WTC11 (cell line): ENCODE data around the gene PCBP3. TPM values are rescaled to one million over a fixed set of nuclear protein-coding genes. Genes with fewer than 3 reads are reported as not detected.

ENCODE experiments used
- ATAC-seq: fragments of 200-7000 bp; cut with Tn5 transposase; 2 replicates; pipeline ENCODE4 v1.10.0; 2021; ENCODE audit warnings: mild to moderate bottlenecking, moderate library complexity
- CTCF ChIA-PET: fragments of 300-600 bp; sonication (Branson Sonifier 250); formaldehyde crosslinking; loops from one replicate; lab custom pipeline; 2021; ENCODE audit warnings: antibody characterized with exemption; lab: Charles Lee
- POLR2A ChIA-PET: fragments of 350-600 bp; sonication (Branson Sonifier 250); formaldehyde crosslinking; loops from one replicate; lab custom pipeline; 2021; ENCODE audit warnings: antibody characterized with exemption; lab: Charles Lee
- DNase-seq: peaks from one replicate; pipeline ENCODE4 v3.0.0; 2021; ENCODE audit warnings: low spot score
- H3K27ac Mint-ChIP-seq: 2 replicates; pipeline ENCODE4 v1.8.0; 2021; ENCODE audit warnings: mixed read lengths
- H3K27me3 Mint-ChIP-seq: 2 replicates; pipeline ENCODE4 v1.8.0; 2021; ENCODE audit warnings: low read depth, mild to moderate bottlenecking, moderate library complexity, mixed read lengths
- H3K36me3 Mint-ChIP-seq: 2 replicates; pipeline ENCODE4 v1.8.0; 2021; ENCODE audit warnings: mixed read lengths
- H3K4me1 Mint-ChIP-seq: 2 replicates; pipeline ENCODE4 v1.8.0; 2022; ENCODE audit warnings: mixed read lengths
- H3K4me3 Mint-ChIP-seq: 2 replicates; pipeline ENCODE4 v1.8.0; 2021; ENCODE audit warnings: mild to moderate bottlenecking, moderate library complexity, mixed read lengths
- H3K9me3 Mint-ChIP-seq: 2 replicates; pipeline ENCODE4 v1.8.0; 2021; ENCODE audit warnings: mixed read lengths
- EMX1 ChIP-seq: fragments of 250-450 bp; sonication (Bioruptor Pico); IDR thresholded peaks from 2 replicates; pipeline ENCODE4 v1.8.0; 2021; ENCODE audit warnings: mild to moderate bottlenecking
- GABPB1 ChIP-seq: sonication (generic); formaldehyde crosslinking; IDR thresholded peaks from 2 replicates; pipeline ENCODE4 v1.8.1; 2023; ENCODE audit warnings: mild to moderate bottlenecking, missing genetic modification reagents
- GRHL2 ChIP-seq: fragments of 250-450 bp; sonication (Bioruptor Pico); IDR thresholded peaks from 2 replicates; pipeline ENCODE4 v1.8.0; 2022; ENCODE audit warnings: mild to moderate bottlenecking, moderate library complexity; ENCODE audit not compliant: insufficient replicate concordance, severe bottlenecking
- GTF2I ChIP-seq: fragments of 250-450 bp; sonication (Bioruptor Pico); conservative IDR thresholded peaks from 2 replicates; pipeline ENCODE4 v1.4.0; 2021; ENCODE audit warnings: mild to moderate bottlenecking
- IRF2 ChIP-seq: sonication (generic); formaldehyde crosslinking; IDR thresholded peaks from 2 replicates; pipeline ENCODE4 v1.8.0; 2022; ENCODE audit warnings: low read depth, missing genetic modification reagents, borderline replicate concordance
- NFE2L1 ChIP-seq: sonication (generic); formaldehyde crosslinking; IDR thresholded peaks from 2 replicates; pipeline ENCODE4 v1.8.1; 2023; ENCODE audit warnings: missing genetic modification reagents
- SMAD3 ChIP-seq: sonication (generic); formaldehyde crosslinking; IDR thresholded peaks from 2 replicates; pipeline ENCODE4 v1.8.0; 2022; ENCODE audit warnings: missing genetic modification reagents, mild to moderate bottlenecking, borderline replicate concordance
- TP53 ChIP-seq: sonication (generic); formaldehyde crosslinking; IDR thresholded peaks from 2 replicates; pipeline ENCODE4 v1.8.1; 2023; ENCODE audit warnings: mild to moderate bottlenecking, missing genetic modification reagents
- ZBTB21 ChIP-seq: sonication (generic); formaldehyde crosslinking; IDR thresholded peaks from 2 replicates; pipeline ENCODE4 v1.8.1; 2023; ENCODE audit warnings: mild to moderate bottlenecking, missing genetic modification reagents, borderline replicate concordance
- ZNF263 ChIP-seq: sonication (generic); formaldehyde crosslinking; IDR thresholded peaks from 2 replicates; pipeline ENCODE4 v1.8.1; 2022; ENCODE audit warnings: low read depth, mild to moderate bottlenecking, moderate library complexity, missing genetic modification reagents
- ZNF396 ChIP-seq: fragments of 250-450 bp; sonication (Bioruptor Pico); IDR thresholded peaks from 2 replicates; pipeline ENCODE4 v1.8.0; 2021; ENCODE audit warnings: mild to moderate bottlenecking, moderate library complexity, borderline replicate concordance
- total RNA-seq: library from RNA; stranded (reverse); gene quantifications from 3 replicates; pipeline ENCODE4 v1.2.3, GENCODE V29; 2021
- TF ChIP-seq, protein P1 (sequence below): sonication (generic); formaldehyde crosslinking; IDR thresholded peaks from 2 replicates; pipeline ENCODE4 v1.8.1; 2023; ENCODE audit warnings: mild to moderate bottlenecking, missing genetic modification reagents, borderline replicate concordance
- TF ChIP-seq, protein P2 (sequence below): sonication (generic); formaldehyde crosslinking; IDR thresholded peaks from 2 replicates; pipeline ENCODE4 v1.8.0; 2022; ENCODE audit warnings: mild to moderate bottlenecking, missing genetic modification reagents
- TF ChIP-seq, protein P3 (sequence below): sonication (generic); formaldehyde crosslinking; IDR thresholded peaks from 2 replicates; pipeline ENCODE4 v1.8.0; 2022; ENCODE audit warnings: missing genetic modification reagents
- TF ChIP-seq, protein P4 (sequence below): sonication (generic); formaldehyde crosslinking; IDR thresholded peaks from 2 replicates; pipeline ENCODE4 v1.8.1; 2022; ENCODE audit warnings: mild to moderate bottlenecking, missing genetic modification reagents, moderate library complexity, borderline replicate concordance
- TF ChIP-seq, protein P5 (sequence below): sonication (generic); formaldehyde crosslinking; IDR thresholded peaks from 2 replicates; pipeline ENCODE4 v1.8.1; 2022; ENCODE audit warnings: low read depth, mild to moderate bottlenecking, moderate library complexity, missing genetic modification reagents, borderline replicate concordance
- TF ChIP-seq, protein P6 (sequence below): sonication (generic); formaldehyde crosslinking; conservative IDR thresholded peaks from 2 replicates; pipeline ENCODE4 v1.8.1; 2023; ENCODE audit warnings: mild to moderate bottlenecking, low read depth, missing genetic modification reagents, moderate library complexity
- TF ChIP-seq, protein P7 (sequence below): sonication (generic); formaldehyde crosslinking; IDR thresholded peaks from 2 replicates; pipeline ENCODE4 v1.8.1; 2023; ENCODE audit warnings: mild to moderate bottlenecking, missing genetic modification reagents

The PCBP3 gene
- total RNA-seq, 1 experiment from 2014 or later, result 8.5 TPM

DNA sequence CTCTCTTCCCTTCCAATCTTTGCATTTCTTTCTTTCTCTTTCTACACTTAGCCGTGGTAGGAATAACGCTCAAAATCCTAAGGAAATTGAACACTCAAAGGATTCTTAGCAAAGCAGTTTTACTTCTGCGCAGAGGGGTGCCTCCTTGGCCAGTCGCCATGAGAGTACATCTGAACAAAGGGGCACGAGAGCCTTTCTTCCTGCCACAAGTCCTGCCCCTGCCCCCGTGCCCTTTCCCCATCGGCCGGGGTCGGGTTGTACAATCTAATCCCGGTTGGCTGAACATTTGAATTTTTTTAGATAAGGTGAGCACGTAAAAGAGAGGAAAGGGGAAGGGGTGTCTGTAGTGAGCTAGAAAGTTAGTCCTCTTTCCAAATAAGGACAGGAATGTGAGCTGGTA is 309.4 kb downstream of the PCBP3 start:
- H3K36me3 Mint-ChIP-seq, result 0 out of 2 replicates have a peak, but pooled peaks cover 3% of the 10 kb centered on the region
- DNase-seq (no peak), ATAC-seq (no peak)
- peaks cover 30% of the 10 kb centered on the region for H3K9me3 Mint-ChIP-seq
- CTCF ChIA-PET, result interaction anchor here (2.0 kb wide), 1 partner anchor 31 kb away, joined by 13 read pairs; no protein-coding TSS in a partner anchor
- H3K27ac Mint-ChIP-seq, result no peak overlapping the region
- no peak overlapping the region for H3K4me3 Mint-ChIP-seq
- peaks cover 14% of the 10 kb centered on the region for H3K4me1 Mint-ChIP-seq
- TF ChIP-seq, protein P1, sequence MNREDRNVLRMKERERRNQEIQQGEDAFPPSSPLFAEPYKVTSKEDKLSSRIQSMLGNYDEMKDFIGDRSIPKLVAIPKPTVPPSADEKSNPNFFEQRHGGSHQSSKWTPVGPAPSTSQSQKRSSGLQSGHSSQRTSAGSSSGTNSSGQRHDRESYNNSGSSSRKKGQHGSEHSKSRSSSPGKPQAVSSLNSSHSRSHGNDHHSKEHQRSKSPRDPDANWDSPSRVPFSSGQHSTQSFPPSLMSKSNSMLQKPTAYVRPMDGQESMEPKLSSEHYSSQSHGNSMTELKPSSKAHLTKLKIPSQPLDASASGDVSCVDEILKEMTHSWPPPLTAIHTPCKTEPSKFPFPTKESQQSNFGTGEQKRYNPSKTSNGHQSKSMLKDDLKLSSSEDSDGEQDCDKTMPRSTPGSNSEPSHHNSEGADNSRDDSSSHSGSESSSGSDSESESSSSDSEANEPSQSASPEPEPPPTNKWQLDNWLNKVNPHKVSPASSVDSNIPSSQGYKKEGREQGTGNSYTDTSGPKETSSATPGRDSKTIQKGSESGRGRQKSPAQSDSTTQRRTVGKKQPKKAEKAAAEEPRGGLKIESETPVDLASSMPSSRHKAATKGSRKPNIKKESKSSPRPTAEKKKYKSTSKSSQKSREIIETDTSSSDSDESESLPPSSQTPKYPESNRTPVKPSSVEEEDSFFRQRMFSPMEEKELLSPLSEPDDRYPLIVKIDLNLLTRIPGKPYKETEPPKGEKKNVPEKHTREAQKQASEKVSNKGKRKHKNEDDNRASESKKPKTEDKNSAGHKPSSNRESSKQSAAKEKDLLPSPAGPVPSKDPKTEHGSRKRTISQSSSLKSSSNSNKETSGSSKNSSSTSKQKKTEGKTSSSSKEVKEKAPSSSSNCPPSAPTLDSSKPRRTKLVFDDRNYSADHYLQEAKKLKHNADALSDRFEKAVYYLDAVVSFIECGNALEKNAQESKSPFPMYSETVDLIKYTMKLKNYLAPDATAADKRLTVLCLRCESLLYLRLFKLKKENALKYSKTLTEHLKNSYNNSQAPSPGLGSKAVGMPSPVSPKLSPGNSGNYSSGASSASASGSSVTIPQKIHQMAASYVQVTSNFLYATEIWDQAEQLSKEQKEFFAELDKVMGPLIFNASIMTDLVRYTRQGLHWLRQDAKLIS, result no peak
- TF ChIP-seq TP53 (CRISPR knock-in tag), result no peak
- no peak for TF ChIP-seq ZBTB21 (CRISPR knock-in tag)
- TF ChIP-seq, protein P2, sequence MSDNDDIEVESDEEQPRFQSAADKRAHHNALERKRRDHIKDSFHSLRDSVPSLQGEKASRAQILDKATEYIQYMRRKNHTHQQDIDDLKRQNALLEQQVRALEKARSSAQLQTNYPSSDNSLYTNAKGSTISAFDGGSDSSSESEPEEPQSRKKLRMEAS (CRISPR knock-in tag), result no peak
- no peak for TF ChIP-seq GTF2I (CRISPR knock-in tag)
- no peak for TF ChIP-seq EMX1 (CRISPR knock-in tag)
- no peak for TF ChIP-seq IRF2 (CRISPR knock-in tag)
- TF ChIP-seq, protein P3, sequence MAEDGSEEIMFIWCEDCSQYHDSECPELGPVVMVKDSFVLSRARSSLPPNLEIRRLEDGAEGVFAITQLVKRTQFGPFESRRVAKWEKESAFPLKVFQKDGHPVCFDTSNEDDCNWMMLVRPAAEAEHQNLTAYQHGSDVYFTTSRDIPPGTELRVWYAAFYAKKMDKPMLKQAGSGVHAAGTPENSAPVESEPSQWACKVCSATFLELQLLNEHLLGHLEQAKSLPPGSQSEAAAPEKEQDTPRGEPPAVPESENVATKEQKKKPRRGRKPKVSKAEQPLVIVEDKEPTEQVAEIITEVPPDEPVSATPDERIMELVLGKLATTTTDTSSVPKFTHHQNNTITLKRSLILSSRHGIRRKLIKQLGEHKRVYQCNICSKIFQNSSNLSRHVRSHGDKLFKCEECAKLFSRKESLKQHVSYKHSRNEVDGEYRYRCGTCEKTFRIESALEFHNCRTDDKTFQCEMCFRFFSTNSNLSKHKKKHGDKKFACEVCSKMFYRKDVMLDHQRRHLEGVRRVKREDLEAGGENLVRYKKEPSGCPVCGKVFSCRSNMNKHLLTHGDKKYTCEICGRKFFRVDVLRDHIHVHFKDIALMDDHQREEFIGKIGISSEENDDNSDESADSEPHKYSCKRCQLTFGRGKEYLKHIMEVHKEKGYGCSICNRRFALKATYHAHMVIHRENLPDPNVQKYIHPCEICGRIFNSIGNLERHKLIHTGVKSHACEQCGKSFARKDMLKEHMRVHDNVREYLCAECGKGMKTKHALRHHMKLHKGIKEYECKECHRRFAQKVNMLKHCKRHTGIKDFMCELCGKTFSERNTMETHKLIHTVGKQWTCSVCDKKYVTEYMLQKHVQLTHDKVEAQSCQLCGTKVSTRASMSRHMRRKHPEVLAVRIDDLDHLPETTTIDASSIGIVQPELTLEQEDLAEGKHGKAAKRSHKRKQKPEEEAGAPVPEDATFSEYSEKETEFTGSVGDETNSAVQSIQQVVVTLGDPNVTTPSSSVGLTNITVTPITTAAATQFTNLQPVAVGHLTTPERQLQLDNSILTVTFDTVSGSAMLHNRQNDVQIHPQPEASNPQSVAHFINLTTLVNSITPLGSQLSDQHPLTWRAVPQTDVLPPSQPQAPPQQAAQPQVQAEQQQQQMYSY (CRISPR knock-in tag), result no peak
- TF ChIP-seq, protein P4, sequence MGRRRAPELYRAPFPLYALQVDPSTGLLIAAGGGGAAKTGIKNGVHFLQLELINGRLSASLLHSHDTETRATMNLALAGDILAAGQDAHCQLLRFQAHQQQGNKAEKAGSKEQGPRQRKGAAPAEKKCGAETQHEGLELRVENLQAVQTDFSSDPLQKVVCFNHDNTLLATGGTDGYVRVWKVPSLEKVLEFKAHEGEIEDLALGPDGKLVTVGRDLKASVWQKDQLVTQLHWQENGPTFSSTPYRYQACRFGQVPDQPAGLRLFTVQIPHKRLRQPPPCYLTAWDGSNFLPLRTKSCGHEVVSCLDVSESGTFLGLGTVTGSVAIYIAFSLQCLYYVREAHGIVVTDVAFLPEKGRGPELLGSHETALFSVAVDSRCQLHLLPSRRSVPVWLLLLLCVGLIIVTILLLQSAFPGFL (CRISPR knock-in tag), result no peak
- TF ChIP-seq, protein P5, sequence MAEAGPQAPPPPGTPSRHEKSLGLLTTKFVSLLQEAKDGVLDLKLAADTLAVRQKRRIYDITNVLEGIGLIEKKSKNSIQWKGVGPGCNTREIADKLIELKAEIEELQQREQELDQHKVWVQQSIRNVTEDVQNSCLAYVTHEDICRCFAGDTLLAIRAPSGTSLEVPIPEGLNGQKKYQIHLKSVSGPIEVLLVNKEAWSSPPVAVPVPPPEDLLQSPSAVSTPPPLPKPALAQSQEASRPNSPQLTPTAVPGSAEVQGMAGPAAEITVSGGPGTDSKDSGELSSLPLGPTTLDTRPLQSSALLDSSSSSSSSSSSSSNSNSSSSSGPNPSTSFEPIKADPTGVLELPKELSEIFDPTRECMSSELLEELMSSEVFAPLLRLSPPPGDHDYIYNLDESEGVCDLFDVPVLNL, result no peak
- no peak for TF ChIP-seq SMAD3 (CRISPR knock-in tag)
- TF ChIP-seq, protein P6, sequence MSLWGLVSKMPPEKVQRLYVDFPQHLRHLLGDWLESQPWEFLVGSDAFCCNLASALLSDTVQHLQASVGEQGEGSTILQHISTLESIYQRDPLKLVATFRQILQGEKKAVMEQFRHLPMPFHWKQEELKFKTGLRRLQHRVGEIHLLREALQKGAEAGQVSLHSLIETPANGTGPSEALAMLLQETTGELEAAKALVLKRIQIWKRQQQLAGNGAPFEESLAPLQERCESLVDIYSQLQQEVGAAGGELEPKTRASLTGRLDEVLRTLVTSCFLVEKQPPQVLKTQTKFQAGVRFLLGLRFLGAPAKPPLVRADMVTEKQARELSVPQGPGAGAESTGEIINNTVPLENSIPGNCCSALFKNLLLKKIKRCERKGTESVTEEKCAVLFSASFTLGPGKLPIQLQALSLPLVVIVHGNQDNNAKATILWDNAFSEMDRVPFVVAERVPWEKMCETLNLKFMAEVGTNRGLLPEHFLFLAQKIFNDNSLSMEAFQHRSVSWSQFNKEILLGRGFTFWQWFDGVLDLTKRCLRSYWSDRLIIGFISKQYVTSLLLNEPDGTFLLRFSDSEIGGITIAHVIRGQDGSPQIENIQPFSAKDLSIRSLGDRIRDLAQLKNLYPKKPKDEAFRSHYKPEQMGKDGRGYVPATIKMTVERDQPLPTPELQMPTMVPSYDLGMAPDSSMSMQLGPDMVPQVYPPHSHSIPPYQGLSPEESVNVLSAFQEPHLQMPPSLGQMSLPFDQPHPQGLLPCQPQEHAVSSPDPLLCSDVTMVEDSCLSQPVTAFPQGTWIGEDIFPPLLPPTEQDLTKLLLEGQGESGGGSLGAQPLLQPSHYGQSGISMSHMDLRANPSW (CRISPR knock-in tag), result no peak
- TF ChIP-seq GRHL2 (CRISPR knock-in tag), result no peak
- no peak for TF ChIP-seq NFE2L1 (CRISPR knock-in tag)
- TF ChIP-seq ZNF263 (CRISPR knock-in tag), result no peak
- TF ChIP-seq, protein P7, sequence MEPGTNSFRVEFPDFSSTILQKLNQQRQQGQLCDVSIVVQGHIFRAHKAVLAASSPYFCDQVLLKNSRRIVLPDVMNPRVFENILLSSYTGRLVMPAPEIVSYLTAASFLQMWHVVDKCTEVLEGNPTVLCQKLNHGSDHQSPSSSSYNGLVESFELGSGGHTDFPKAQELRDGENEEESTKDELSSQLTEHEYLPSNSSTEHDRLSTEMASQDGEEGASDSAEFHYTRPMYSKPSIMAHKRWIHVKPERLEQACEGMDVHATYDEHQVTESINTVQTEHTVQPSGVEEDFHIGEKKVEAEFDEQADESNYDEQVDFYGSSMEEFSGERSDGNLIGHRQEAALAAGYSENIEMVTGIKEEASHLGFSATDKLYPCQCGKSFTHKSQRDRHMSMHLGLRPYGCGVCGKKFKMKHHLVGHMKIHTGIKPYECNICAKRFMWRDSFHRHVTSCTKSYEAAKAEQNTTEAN (CRISPR knock-in tag), result no peak
- no peak for TF ChIP-seq ZNF396 (CRISPR knock-in tag)
- TF ChIP-seq GABPB1 (CRISPR knock-in tag), result no peak
- POLR2A ChIA-PET, result no interaction called here
- peaks cover 24% of the 10 kb centered on the region for H3K27me3 Mint-ChIP-seq
